HG03097 (cell line): Measurements from ENCODE around the gene CACNA2D1.

Experiments
- ATAC-seq: cut with Tn5 transposase; IDR thresholded peaks from one replicate; pipeline ENCODE4 v1.9.1; 2021; ENCODE audit not compliant: unreplicated experiment, low FRiP score

The CACNA2D1 gene

GRCh38 chr7:82244947-82245517, 198.5 kb downstream of the CACNA2D1 start:
- ATAC-seq = no peak

GRCh38 chr7:82241356-82241755, 202.2 kb downstream of the CACNA2D1 start:
- no peak for ATAC-seq

GRCh38 chr7:82235713-82236112, 207.9 kb downstream of the CACNA2D1 start:
- ATAC-seq = no peak

DNA sequence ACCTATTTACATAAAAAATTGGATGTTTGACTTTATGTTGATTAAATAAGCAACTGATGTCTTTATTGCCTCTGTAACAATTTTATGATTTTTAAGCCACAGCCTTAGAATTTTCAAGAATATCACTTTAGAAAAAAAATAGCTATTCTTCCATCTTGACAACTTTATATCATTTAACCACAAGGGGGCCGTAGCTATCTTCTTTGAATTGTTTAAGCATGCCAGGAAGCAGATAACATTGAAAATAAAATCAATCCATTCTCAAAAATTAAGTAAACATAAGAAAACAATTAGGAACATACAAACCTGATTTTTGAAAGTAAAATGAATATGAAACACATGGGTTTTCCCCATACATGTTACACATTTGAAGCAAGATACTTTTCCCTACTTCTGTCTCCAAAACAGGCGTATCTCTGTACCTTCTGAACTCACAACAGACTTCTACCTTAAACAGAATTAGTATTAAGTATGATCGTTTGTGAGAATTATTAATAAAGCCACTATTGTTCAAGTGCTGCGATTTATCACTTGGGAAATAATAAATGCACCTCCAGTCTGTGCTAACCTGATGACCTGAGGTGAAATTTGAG, 209.0 kb downstream of the CACNA2D1 start:
- ATAC-seq = no peak

GRCh38 chr7:82230811-82231581, 212.6 kb downstream of the CACNA2D1 start:
- ATAC-seq = no peak

DNA sequence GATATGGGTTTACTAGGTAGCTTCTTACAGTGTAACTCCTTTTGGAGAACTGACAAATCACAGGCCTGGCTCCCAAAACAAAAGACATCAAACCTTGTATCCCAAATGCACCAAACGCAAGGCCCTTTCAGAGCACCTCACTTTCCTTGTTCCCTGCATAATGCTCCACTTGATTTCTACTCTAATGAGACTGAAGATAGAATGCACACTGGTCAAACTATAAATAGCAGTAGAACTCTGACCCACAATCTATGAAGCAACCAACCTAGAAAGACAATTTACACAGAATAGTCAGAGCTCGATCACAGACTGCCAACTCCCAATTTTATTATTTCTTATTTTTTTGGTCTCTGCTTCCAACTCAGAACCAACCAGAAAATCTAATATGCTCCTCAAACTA, 214.4 kb downstream of the CACNA2D1 start:
- no peak for ATAC-seq

DNA sequence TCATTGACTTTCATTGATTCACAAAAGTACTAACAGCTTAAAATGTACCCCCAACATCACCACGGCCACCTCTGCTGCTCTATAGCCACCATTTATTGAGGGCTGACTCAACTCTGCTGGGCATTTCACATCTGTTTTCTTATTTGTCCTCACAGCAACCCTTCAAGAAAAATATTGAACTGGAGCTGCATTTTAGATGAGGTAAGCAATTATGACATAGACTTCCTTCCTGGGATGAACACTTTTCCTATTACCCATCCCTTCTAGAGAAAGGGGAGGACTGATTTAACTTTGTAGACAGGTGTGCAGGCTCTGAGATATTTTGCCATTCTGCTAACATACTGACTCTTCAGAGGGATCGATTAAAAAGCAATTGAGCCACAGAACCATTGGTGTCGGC, 217.4 kb downstream of the CACNA2D1 start:
- ATAC-seq = no peak

DNA sequence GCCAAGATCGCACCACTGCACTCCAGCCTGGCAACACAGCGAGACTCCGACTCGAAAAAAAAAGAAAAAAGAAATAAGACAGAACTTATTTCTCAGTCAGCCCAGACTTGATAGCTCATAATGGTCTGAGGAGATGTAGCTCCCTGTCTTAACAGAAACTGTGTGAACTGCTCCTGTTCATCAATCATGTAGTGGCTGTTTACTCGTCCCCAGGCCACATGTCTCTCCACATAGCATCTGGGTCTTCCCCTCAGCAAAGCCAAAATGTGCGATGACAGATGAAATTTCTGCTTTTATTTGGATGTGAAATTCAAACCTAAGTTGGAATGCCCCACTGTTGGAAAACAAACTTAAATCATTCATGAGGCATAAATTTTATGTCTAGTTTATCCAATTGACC, 219.0 kb downstream of the CACNA2D1 start:
- ATAC-seq = no peak

- ATAC-seq = no peak
These were observed 220.0 kb downstream of the CACNA2D1 start for GRCh38 chr7:82223580-82223979.

DNA sequence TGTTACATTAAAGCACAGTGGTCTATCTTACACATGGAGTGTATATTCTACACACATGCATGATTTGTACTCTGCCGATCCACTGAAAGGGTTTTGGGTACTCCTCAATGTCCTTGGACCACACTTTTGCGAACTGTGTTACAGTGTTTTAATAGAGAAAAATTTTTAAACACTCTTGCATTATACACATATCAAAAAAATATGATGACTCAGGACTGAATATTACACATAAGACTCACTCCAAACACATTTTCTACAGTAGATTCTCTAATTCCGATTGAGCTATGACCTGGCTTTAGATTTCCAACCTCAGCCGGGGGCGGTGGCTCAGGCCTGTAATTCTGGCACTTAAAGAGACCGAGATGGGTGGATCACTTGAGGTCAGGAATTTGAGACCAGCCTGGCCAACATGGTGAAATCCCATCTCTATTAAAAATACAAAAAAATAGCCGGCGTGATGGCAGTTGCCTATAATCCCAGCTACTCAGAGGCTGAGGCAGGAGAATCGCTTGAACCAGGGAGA, 222.4 kb downstream of the CACNA2D1 start:
- no peak for ATAC-seq

- ATAC-seq = no peak
These were observed 231.1 kb downstream of the CACNA2D1 start for GRCh38 chr7:82212466-82212865.

DNA sequence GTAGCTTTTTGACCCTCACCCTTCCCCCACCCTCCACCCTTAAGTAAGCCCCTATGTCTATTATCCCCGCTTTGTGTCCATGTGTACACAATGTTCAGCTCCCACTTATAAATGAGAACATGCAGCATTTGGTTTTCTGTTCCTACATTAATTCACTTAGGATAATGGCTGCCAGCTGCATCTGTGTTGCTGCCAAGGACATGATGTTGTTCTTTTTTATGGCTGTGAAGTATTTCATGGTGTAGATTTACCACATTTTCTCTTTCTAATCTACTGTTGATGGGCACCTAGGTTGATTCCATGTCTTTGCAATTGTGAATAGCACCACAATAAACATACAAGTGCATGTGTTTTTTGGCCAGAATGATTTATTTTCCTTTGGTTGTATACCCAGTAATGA, 232.2 kb downstream of the CACNA2D1 start:
- no peak for ATAC-seq

- no peak for ATAC-seq
These were observed 233.0 kb downstream of the CACNA2D1 start for GRCh38 chr7:82210416-82211184.

GRCh38 chr7:82209179-82209747, 234.3 kb downstream of the CACNA2D1 start:
- ATAC-seq = no peak

- ATAC-seq = no peak
These were observed 238.9 kb downstream of the CACNA2D1 start for GRCh38 chr7:82204694-82205093.

- ATAC-seq = no peak
These were observed 240.6 kb downstream of the CACNA2D1 start for GRCh38 chr7:82202965-82203364.

- ATAC-seq = no peak
These were observed 241.5 kb downstream of the CACNA2D1 start for GRCh38 chr7:82202107-82202506.

DNA sequence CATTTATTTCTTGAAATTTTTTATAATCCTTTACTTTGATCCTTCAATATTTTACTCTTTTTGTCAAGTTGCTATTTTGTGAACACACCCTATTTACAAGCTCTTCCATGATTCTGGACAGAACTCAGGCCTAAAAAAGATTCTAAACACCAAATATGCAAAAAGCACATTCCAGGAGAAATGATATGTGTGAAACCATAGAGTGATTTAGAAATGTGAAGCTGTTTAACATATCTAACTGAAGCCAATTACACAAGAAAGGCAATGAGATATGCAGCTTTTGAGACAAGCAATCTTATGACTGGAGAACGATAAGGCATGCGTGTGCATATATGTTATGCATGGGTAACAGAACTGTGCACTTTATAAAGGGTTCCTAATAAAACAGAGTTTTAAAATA, 243.0 kb downstream of the CACNA2D1 start:
- no peak for ATAC-seq

DNA sequence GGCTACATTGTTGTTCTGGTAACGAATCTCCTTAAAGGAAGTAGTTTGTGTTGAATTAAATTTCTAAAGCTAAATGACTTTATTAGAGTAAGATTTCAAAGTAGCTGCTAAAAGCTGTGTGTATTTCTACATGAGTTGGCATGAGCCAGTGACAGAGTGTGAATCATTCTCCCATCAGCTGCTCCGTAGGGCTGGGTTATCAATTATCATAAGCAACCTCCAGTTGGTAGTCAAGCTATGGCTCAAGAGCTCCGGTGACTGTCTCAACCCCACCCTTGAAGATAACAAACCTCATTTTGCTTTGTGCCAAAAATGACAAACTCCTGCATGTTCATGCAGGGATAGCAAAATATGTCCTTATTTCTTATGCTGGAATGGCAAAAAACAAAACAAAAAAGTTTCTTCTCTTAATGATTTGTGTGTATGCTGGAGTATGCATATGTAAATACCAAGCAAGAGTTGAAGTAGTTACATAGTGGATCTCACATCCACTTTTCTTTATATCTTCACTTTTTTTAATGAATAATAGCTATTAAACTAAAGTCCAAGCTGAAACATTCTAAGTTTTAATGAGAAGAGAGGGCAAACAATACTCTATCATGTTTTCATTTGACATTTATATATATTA, 249.4 kb downstream of the CACNA2D1 start:
- ATAC-seq = no peak

- ATAC-seq = no peak
These were observed 254.9 kb downstream of the CACNA2D1 start for GRCh38 chr7:82188636-82189035.
